ENCODE measurements around the gene PLA2G10.
"Not testable (repeated sequence)": the region's sequence is repeated elsewhere in the genome, so short reads cannot be mapped to it uniquely, and the experiment has no call there.

Gene PLA2G10

GRCh38 chr16:14667347-14668266 lies 26.5 kb downstream of the PLA2G10 start:
- DNase-seq (ENCODE audit: low read depth): no peak

- DNase-seq (ENCODE audit: low read depth): no peak
These were observed 36.0 kb downstream of the PLA2G10 start for GRCh38 chr16:14658063-14658462.

GRCh38 chr16:14652726-14653125 lies 41.4 kb downstream of the PLA2G10 start:
- no peak for DNase-seq (ENCODE audit: low read depth)

GRCh38 chr16:14650629-14651028 lies 43.5 kb downstream of the PLA2G10 start:
- no peak for DNase-seq (ENCODE audit: low read depth)

GRCh38 chr16:14649816-14650215 lies 44.3 kb downstream of the PLA2G10 start:
- no peak for DNase-seq (ENCODE audit: low read depth)

GRCh38 chr16:14641926-14642325 lies 52.2 kb downstream of the PLA2G10 start:
- DNase-seq (ENCODE audit: low read depth): no peak

GRCh38 chr16:14641206-14641605 lies 52.9 kb downstream of the PLA2G10 start:
- no peak for DNase-seq (ENCODE audit: low read depth)

- no peak for DNase-seq (ENCODE audit: low read depth)
These were observed 53.6 kb downstream of the PLA2G10 start for GRCh38 chr16:14640538-14640937.

- DNase-seq (ENCODE audit: low read depth): not testable (repeated sequence)
These were observed 57.2 kb downstream of the PLA2G10 start for GRCh38 chr16:14636951-14637240.

GRCh38 chr16:14636179-14636950 lies 57.7 kb downstream of the PLA2G10 start:
- not testable (repeated sequence) for DNase-seq (ENCODE audit: low read depth)

GRCh38 chr16:14635395-14636165 lies 58.5 kb downstream of the PLA2G10 start:
- DNase-seq (ENCODE audit: low read depth): no peak

GRCh38 chr16:14634389-14634725 lies 59.8 kb downstream of the PLA2G10 start:
- no peak for DNase-seq (ENCODE audit: low read depth)

GRCh38 chr16:14632693-14633569 lies 61.2 kb downstream of the PLA2G10 start, which contains the start of gene BFAR:
Gene BFAR, plus strand, starts transcription at chr16:14632951. Its CDS starts 11,396 bp downstream, at chr16:14644347.
- DNase-seq (ENCODE audit: low read depth): peak; percentile 100

GRCh38 chr16:14630620-14631330 lies 63.3 kb downstream of the PLA2G10 start:
- not testable (repeated sequence) for DNase-seq (ENCODE audit: low read depth)

- peak; percentile 96 for DNase-seq (ENCODE audit: low read depth)
These were observed 64.0 kb downstream of the PLA2G10 start, which contains the start of gene PARN for GRCh38 chr16:14629919-14630619. Gene PARN, minus strand, starts transcription at chr16:14630260. Its CDS starts 135 bp downstream, at chr16:14630125.

GRCh38 chr16:14629612-14629918 lies 64.5 kb downstream of the PLA2G10 start:
- DNase-seq (ENCODE audit: low read depth): no peak

GRCh38 chr16:14628806-14629611 lies 65.1 kb downstream of the PLA2G10 start:
- no peak for DNase-seq (ENCODE audit: low read depth)

GRCh38 chr16:14627078-14627477 lies 67.0 kb downstream of the PLA2G10 start:
- no peak for DNase-seq (ENCODE audit: low read depth)

Data from stimulated activated CD8-positive, alpha-beta memory T cell treated with anti-CD3 and anti-CD28 coated beads, Interleukin-12 subunit alpha, Interleukin-12 subunit beta, amount 100 ng/mL, for 1 hour (primary cell).